Subcutaneous adipose tissue (tissue), 4 donors: ENCODE data around the gene TERT. TPM values are rescaled to one million over a fixed set of nuclear protein-coding genes. Genes with fewer than 3 reads are reported as not detected.

ENCODE experiments used
- CTCF ChIP-seq: fragments of 450-650 bp; IDR thresholded peaks from one replicate; pipeline ENCODE4 v1.5.1; 2016; ENCODE audit warnings: low read depth, mild to moderate bottlenecking, control low read depth, antibody characterized with exemption, moderate library complexity
- total RNA-seq, 4 donors: library from RNA; depleted of rRNA; stranded (reverse); fragments of >200 nt; gene quantifications; one replicate each; pipeline ENCODE4 v1.1.0, GENCODE V29; 2016

TERT gene
- total RNA-seq, 4 donors from 2014 or later = not detected

- no peak for TF ChIP-seq CTCF
These were observed 37.7 kb upstream of the TERT start for GRCh38 chr5:1332461-1333001.

GRCh38 chr5:1331861-1332405, 37.1 kb upstream of the TERT start:
- no peak for TF ChIP-seq CTCF

- no peak for TF ChIP-seq CTCF
These were observed 36.3 kb upstream of the TERT start for GRCh38 chr5:1330847-1331831.

GRCh38 chr5:1330146-1330846, 35.4 kb upstream of the TERT start:
- TF ChIP-seq CTCF = no peak

GRCh38 chr5:1329111-1329579, 34.3 kb upstream of the TERT start:
- TF ChIP-seq CTCF = no peak

GRCh38 chr5:1325870-1326531, 31.1 kb upstream of the TERT start:
- TF ChIP-seq CTCF = no peak
